HCT116 (cell line): ENCODE measurements around the gene TBX3. TPM values are rescaled to one million over a fixed set of nuclear protein-coding genes. Genes with fewer than 3 reads are reported as not detected.

Experiments
- ATAC-seq: fragments of 200-7000 bp; cut with Tn5 transposase; 2 replicates; pipeline ENCODE4 v1.9.1; 2020; ENCODE audit warnings: mild to moderate bottlenecking, moderate library complexity
- BruUV-seq: library from RNA; stranded (reverse); fragments of 400-500 nt; replicated peaks from 2 replicates; lab custom pipeline; 2021; lab: Mats Ljungman, UMichigan
- CTCF ChIA-PET: fragments of 300-600 bp; sonication (Branson Sonifier 250); formaldehyde crosslinking; loops from one replicate; lab custom pipeline; 2021; ENCODE audit warnings: antibody characterized with exemption; lab: Charles Lee
- POLR2A ChIA-PET: fragments of 300-600, 350-600 bp; sonication (Branson Sonifier 250); formaldehyde crosslinking; loops from one replicate; lab custom pipeline; 2021; ENCODE audit warnings: antibody characterized with exemption; lab: Charles Lee
- RAD21 ChIA-PET, 2 experiments: fragments of 300-600 bp; sonication (Branson Sonifier 250); formaldehyde crosslinking; loops; one replicate each; lab custom pipeline; 2023; ENCODE audit warnings: low total read pairs in 2 of 2; ENCODE audit not compliant: uncharacterized antibody in 2 of 2, unreplicated experiment in 2 of 2, low non-redundant PET in 1 of 2; lab: Charles Lee
- DNase-seq: peaks from one replicate; pipeline ENCODE4 v3.0.0-alpha.2; 2010; ENCODE audit warnings: low read depth, low spot score
- H2AFZ ChIP-seq: fragments of 200-600 bp; shearing (Covaris generic), sonication (generic); 2 replicates; pipeline ENCODE4 v1.6.1; 2017; ENCODE audit warnings: low read depth, mixed run types, mixed read lengths, antibody characterized with exemption, low read length; ENCODE audit not compliant: poor library complexity, severe bottlenecking
- H3K27ac ChIP-seq: 2 replicates; pipeline ENCODE4 v1.5.1; 2012; ENCODE audit warnings: low read depth, low read length
- H3K27me3 ChIP-seq: fragments of 200-600 bp; sonication (generic); 2 replicates; pipeline ENCODE4 v1.6.1; 2016; ENCODE audit warnings: mixed run types, low read length, mixed read lengths; ENCODE audit not compliant: insufficient read depth
- H3K36me3 ChIP-seq, 2 experiments: fragments of 200-500 bp in 1 of 2; fragments of 200-600 bp in 1 of 2; sonication (Bioruptor generic) in 1 of 2; sonication (generic) in 1 of 2; 2 replicates each; pipeline versions ENCODE4 v1.5.1 to v1.6.1; 2014 to 2016; ENCODE audit warnings: low read length in 2 of 2, inconsistent platforms in 1 of 2, mixed read lengths in 1 of 2, mixed run types in 1 of 2; ENCODE audit not compliant: insufficient read depth in 2 of 2, control insufficient read depth in 1 of 2
- H3K4me1 ChIP-seq, 2 experiments: fragments of 200-600 bp in 1 of 2; sonication (generic) in 1 of 2; 2 replicates each; pipeline versions ENCODE4 v1.5.1 to v1.6.1; 2012 to 2017; ENCODE audit warnings: low read length in 2 of 2, inconsistent platforms in 1 of 2, mild to moderate bottlenecking in 1 of 2, mixed read lengths in 1 of 2, mixed run types in 1 of 2, moderate library complexity in 1 of 2; ENCODE audit not compliant: insufficient read depth in 2 of 2, control insufficient read depth in 1 of 2
- H3K4me2 ChIP-seq: fragments of 200-600 bp; sonication (generic); 2 replicates; pipeline ENCODE4 v1.6.1; 2017; ENCODE audit warnings: mixed run types, low read length, mixed read lengths
- H3K4me3 ChIP-seq, 2 experiments: fragments of 200-600 bp in 1 of 2; sonication (generic) in 1 of 2; replicated peaks in 1 of 2; 2 replicates each; pipeline ENCODE4 v1.5.1; 2011 to 2016; ENCODE audit warnings: low read length in 2 of 2, control low read depth in 1 of 2, low read depth in 1 of 2, mild to moderate bottlenecking in 1 of 2, mixed read lengths in 1 of 2, mixed run types in 1 of 2
- H3K79me2 ChIP-seq: fragments of 200-600 bp; sonication (generic); 2 replicates; pipeline ENCODE4 v1.6.1; 2017; ENCODE audit warnings: mild to moderate bottlenecking, mixed run types, low read length, moderate library complexity, mixed read lengths; ENCODE audit not compliant: insufficient read depth
- H3K9ac ChIP-seq: fragments of 200-600 bp; sonication (generic); 2 replicates; pipeline ENCODE4 v1.6.1; 2016; ENCODE audit warnings: low read length, mixed read lengths
- H3K9me2 ChIP-seq: fragments of 200-600 bp; sonication (generic), shearing (Covaris generic); 2 replicates; pipeline ENCODE4 v1.6.1; 2017; ENCODE audit warnings: mixed run types, mild to moderate bottlenecking, moderate library complexity; ENCODE audit not compliant: insufficient read depth
- H3K9me3 ChIP-seq, 2 experiments: fragments of 200-500 bp in 1 of 2; fragments of 200-600 bp in 1 of 2; sonication (Bioruptor generic) in 1 of 2; sonication (generic) in 1 of 2; 2 replicates each; pipeline ENCODE4 v1.6.1; 2014 to 2017; ENCODE audit warnings: low read length in 2 of 2, mixed read lengths in 2 of 2, inconsistent platforms in 1 of 2, low read depth in 1 of 2, mild to moderate bottlenecking in 1 of 2, mixed run types in 1 of 2, moderate library complexity in 1 of 2; ENCODE audit not compliant: control insufficient read depth in 1 of 2, insufficient read depth in 1 of 2
- H4K20me1 ChIP-seq: fragments of 200-600 bp; sonication (generic), shearing (Covaris generic); 2 replicates; pipeline ENCODE4 v1.6.1; 2017; ENCODE audit warnings: mixed run types, mild to moderate bottlenecking, moderate library complexity; ENCODE audit not compliant: insufficient read depth
- EGR1 ChIP-seq: IDR thresholded peaks from 2 replicates; pipeline ENCODE4 v1.6.1; 2012; ENCODE audit warnings: low read depth
- FOSL1 ChIP-seq: IDR thresholded peaks from 2 replicates; pipeline ENCODE4 v1.6.1; 2012; ENCODE audit warnings: low read depth
- MAX ChIP-seq: IDR thresholded peaks from 2 replicates; pipeline ENCODE4 v1.6.1; 2012
- POLR2AphosphoS5 ChIP-seq: IDR thresholded peaks from 2 replicates; pipeline ENCODE4 v1.6.1; 2011; ENCODE audit warnings: mild to moderate bottlenecking, low read depth, low read length, moderate library complexity
- RAD21 ChIP-seq: IDR thresholded peaks from 2 replicates; pipeline ENCODE4 v1.6.1; 2012; ENCODE audit warnings: low read depth, mild to moderate bottlenecking
- SP1 ChIP-seq: IDR thresholded peaks from 2 replicates; pipeline ENCODE4 v1.6.1; 2012; ENCODE audit warnings: low read depth
- SRF ChIP-seq: IDR thresholded peaks from 2 replicates; pipeline ENCODE4 v1.6.1; 2012; ENCODE audit warnings: low read depth
- TCF7L2 ChIP-seq: IDR thresholded peaks from 2 replicates; pipeline ENCODE4 v1.7.0; 2011; ENCODE audit warnings: borderline replicate concordance, inconsistent platforms; ENCODE audit not compliant: insufficient read depth, insufficient read length; ENCODE audit errors: extremely low read depth
- ZBTB33 ChIP-seq: IDR thresholded peaks from 2 replicates; pipeline ENCODE4 v1.6.1; 2011; ENCODE audit warnings: mild to moderate bottlenecking, low read length, moderate library complexity; ENCODE audit not compliant: insufficient replicate concordance; ENCODE audit errors: extremely low read depth
- ZFX ChIP-seq: fragments of 450-650 bp; IDR thresholded peaks from 2 replicates; pipeline ENCODE4 v1.6.1; 2017
- ZNF274 ChIP-seq: fragments of 200-500 bp; sonication (Bioruptor generic); IDR thresholded peaks from 2 replicates; pipeline ENCODE4 v1.6.1; 2014; ENCODE audit warnings: mild to moderate bottlenecking, low read depth, low read length, inconsistent platforms
- intact Hi-C: fragments of 100-400 bp; cut with micrococcal nuclease; formaldehyde crosslinking; loops from 2 replicates; pipeline ENCODE4 v1.10.0; 2022
- total RNA-seq: library from RNA; stranded (reverse); gene quantifications from one replicate; pipeline ENCODE4 v1.2.1, GENCODE V29; 2021; ENCODE audit not compliant: unreplicated experiment

Gene TBX3
- total RNA-seq, 1 experiment from 2014 or later = 12.8 TPM

GRCh38 chr12:114687802-114688201, 3.8 kb upstream of the TBX3 start:
- RAD21 ChIA-PET = no interaction called here
- Histone ChIP-seq H3K4me3 (no peak overlapping the region), H3K4me1 (peaks cover 6 to 9% of the 10 kb centered on the region in 2 experiments), H3K36me3 (no peaks in the 10 kb centered on the region), H3K9me2 (no peaks in the 10 kb centered on the region), H3K27me3 (peaks cover 24% of the 10 kb centered on the region), H3K4me2 (no peak overlapping the region), H2AFZ (no peak overlapping the region), H3K9ac (no peak overlapping the region), H3K27ac (no peak overlapping the region), H3K79me2 (peaks cover 4% of the 10 kb centered on the region), H4K20me1 (no peaks in the 10 kb centered on the region), H3K9me3 (no peaks in the 10 kb centered on the region)
- POLR2A ChIA-PET = no interaction called here
- ATAC-seq (no peak), DNase-seq (no peak)
- TF ChIP-seq ZNF274 = no peak
- no peak for TF ChIP-seq MAX
- no peak for TF ChIP-seq TCF7L2
- no peak for TF ChIP-seq ZFX
- TF ChIP-seq RAD21 = no peak
- no peak for TF ChIP-seq EGR1
- no peak for TF ChIP-seq SP1
- TF ChIP-seq ZBTB33 = no peak
- TF ChIP-seq POLR2AphosphoS5 = no peak
- no peak for TF ChIP-seq SRF
- no peak for TF ChIP-seq FOSL1
- intact Hi-C loops = loop anchor here (10.0 kb wide), 1 partner anchor 247 kb away; no protein-coding TSS in a partner anchor
- CTCF ChIA-PET = no interaction called here
- BruUV-seq = no TSS peak
